PC-3 (cell line): ENCODE data around the gene PRRC2B.

Experiments used
- EZH2phosphoT487 ChIP-seq: fragments of 300-600 bp; sonication (generic); IDR thresholded peaks from 2 replicates; pipeline ENCODE4 v1.6.1; 2018; ENCODE audit warnings: mild to moderate bottlenecking, antibody characterized with exemption, low read length, borderline replicate concordance
- TF ChIP-seq, protein P1 (sequence below): fragments of 300-600 bp; sonication (generic); conservative IDR thresholded peaks from 2 replicates; pipeline ENCODE4 v1.5.1; 2017; ENCODE audit warnings: antibody characterized with exemption, low read depth, mild to moderate bottlenecking, low read length

DNA sequence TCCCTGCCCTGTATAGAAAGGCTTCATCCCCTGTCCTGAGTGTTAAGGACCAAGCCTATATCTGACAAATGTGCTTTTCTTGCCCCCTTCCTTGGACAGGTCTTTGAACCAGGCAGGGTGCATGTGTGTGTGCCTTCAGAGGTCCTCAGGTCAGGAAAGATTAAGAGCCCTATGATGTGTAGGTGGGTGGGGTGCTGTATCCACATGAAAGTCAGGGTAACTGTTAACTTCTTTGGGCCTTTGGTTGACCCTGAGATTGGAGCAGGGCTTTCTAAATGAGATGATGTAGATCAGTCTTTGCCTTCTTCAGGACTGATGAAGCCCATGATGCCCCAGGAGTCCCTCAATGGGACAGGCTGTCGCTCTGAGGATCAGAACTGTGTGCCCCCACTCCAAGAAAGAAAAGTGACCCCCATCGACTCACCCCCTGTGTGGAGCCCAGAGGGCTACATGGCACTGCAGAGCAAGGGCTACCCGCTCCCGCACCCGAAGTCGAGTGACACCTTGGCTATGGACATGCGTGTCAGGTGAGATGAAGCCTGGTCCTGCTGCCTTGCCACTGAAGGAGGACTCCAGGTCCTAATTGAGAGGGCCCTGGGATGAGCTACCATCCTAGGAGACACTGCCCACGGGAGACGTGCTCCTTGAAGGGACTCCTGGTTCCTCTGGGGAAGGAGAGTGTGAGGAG, 79.5 kb downstream of the PRRC2B start:
- TF ChIP-seq, protein P1, sequence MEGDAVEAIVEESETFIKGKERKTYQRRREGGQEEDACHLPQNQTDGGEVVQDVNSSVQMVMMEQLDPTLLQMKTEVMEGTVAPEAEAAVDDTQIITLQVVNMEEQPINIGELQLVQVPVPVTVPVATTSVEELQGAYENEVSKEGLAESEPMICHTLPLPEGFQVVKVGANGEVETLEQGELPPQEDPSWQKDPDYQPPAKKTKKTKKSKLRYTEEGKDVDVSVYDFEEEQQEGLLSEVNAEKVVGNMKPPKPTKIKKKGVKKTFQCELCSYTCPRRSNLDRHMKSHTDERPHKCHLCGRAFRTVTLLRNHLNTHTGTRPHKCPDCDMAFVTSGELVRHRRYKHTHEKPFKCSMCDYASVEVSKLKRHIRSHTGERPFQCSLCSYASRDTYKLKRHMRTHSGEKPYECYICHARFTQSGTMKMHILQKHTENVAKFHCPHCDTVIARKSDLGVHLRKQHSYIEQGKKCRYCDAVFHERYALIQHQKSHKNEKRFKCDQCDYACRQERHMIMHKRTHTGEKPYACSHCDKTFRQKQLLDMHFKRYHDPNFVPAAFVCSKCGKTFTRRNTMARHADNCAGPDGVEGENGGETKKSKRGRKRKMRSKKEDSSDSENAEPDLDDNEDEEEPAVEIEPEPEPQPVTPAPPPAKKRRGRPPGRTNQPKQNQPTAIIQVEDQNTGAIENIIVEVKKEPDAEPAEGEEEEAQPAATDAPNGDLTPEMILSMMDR: no peak
- no peak for TF ChIP-seq EZH2phosphoT487
